HCT116 (cell line): ENCODE results near the gene CPEB1. TPM values are rescaled to one million over a fixed set of nuclear protein-coding genes. Genes with fewer than 3 reads are reported as not detected.

Source experiments
- ATAC-seq: fragments of 200-7000 bp; cut with Tn5 transposase; 2 replicates; pipeline ENCODE4 v1.9.1; 2020; ENCODE audit warnings: mild to moderate bottlenecking, moderate library complexity
- BruUV-seq: library from RNA; stranded (reverse); fragments of 400-500 nt; replicated peaks from 2 replicates; lab custom pipeline; 2021; lab: Mats Ljungman, UMichigan
- CTCF ChIA-PET: fragments of 300-600 bp; sonication (Branson Sonifier 250); formaldehyde crosslinking; loops from one replicate; lab custom pipeline; 2021; ENCODE audit warnings: antibody characterized with exemption; lab: Charles Lee
- POLR2A ChIA-PET: fragments of 300-600, 350-600 bp; sonication (Branson Sonifier 250); formaldehyde crosslinking; loops from one replicate; lab custom pipeline; 2021; ENCODE audit warnings: antibody characterized with exemption; lab: Charles Lee
- RAD21 ChIA-PET, 2 experiments: fragments of 300-600 bp; sonication (Branson Sonifier 250); formaldehyde crosslinking; loops; one replicate each; lab custom pipeline; 2023; ENCODE audit warnings: low total read pairs in 2 of 2; ENCODE audit not compliant: uncharacterized antibody in 2 of 2, unreplicated experiment in 2 of 2, low non-redundant PET in 1 of 2; lab: Charles Lee
- DNase-seq: peaks from one replicate; pipeline ENCODE4 v3.0.0-alpha.2; 2010; ENCODE audit warnings: low read depth, low spot score
- H2AFZ ChIP-seq: fragments of 200-600 bp; shearing (Covaris generic), sonication (generic); 2 replicates; pipeline ENCODE4 v1.6.1; 2017; ENCODE audit warnings: low read depth, mixed run types, mixed read lengths, antibody characterized with exemption, low read length; ENCODE audit not compliant: poor library complexity, severe bottlenecking
- H3K27ac ChIP-seq: 2 replicates; pipeline ENCODE4 v1.5.1; 2012; ENCODE audit warnings: low read depth, low read length
- H3K27me3 ChIP-seq: fragments of 200-600 bp; sonication (generic); 2 replicates; pipeline ENCODE4 v1.6.1; 2016; ENCODE audit warnings: mixed run types, low read length, mixed read lengths; ENCODE audit not compliant: insufficient read depth
- H3K36me3 ChIP-seq, 2 experiments: fragments of 200-500 bp in 1 of 2; fragments of 200-600 bp in 1 of 2; sonication (Bioruptor generic) in 1 of 2; sonication (generic) in 1 of 2; 2 replicates each; pipeline versions ENCODE4 v1.5.1 to v1.6.1; 2014 to 2016; ENCODE audit warnings: low read length in 2 of 2, inconsistent platforms in 1 of 2, mixed read lengths in 1 of 2, mixed run types in 1 of 2; ENCODE audit not compliant: insufficient read depth in 2 of 2, control insufficient read depth in 1 of 2
- H3K4me1 ChIP-seq, 2 experiments: fragments of 200-600 bp in 1 of 2; sonication (generic) in 1 of 2; 2 replicates each; pipeline versions ENCODE4 v1.5.1 to v1.6.1; 2012 to 2017; ENCODE audit warnings: low read length in 2 of 2, inconsistent platforms in 1 of 2, mild to moderate bottlenecking in 1 of 2, mixed read lengths in 1 of 2, mixed run types in 1 of 2, moderate library complexity in 1 of 2; ENCODE audit not compliant: insufficient read depth in 2 of 2, control insufficient read depth in 1 of 2
- H3K4me2 ChIP-seq: fragments of 200-600 bp; sonication (generic); 2 replicates; pipeline ENCODE4 v1.6.1; 2017; ENCODE audit warnings: mixed run types, low read length, mixed read lengths
- H3K4me3 ChIP-seq, 2 experiments: fragments of 200-600 bp in 1 of 2; sonication (generic) in 1 of 2; replicated peaks in 1 of 2; 2 replicates each; pipeline ENCODE4 v1.5.1; 2011 to 2016; ENCODE audit warnings: low read length in 2 of 2, control low read depth in 1 of 2, low read depth in 1 of 2, mild to moderate bottlenecking in 1 of 2, mixed read lengths in 1 of 2, mixed run types in 1 of 2
- H3K79me2 ChIP-seq: fragments of 200-600 bp; sonication (generic); 2 replicates; pipeline ENCODE4 v1.6.1; 2017; ENCODE audit warnings: mild to moderate bottlenecking, mixed run types, low read length, moderate library complexity, mixed read lengths; ENCODE audit not compliant: insufficient read depth
- H3K9ac ChIP-seq: fragments of 200-600 bp; sonication (generic); 2 replicates; pipeline ENCODE4 v1.6.1; 2016; ENCODE audit warnings: low read length, mixed read lengths
- H3K9me2 ChIP-seq: fragments of 200-600 bp; sonication (generic), shearing (Covaris generic); 2 replicates; pipeline ENCODE4 v1.6.1; 2017; ENCODE audit warnings: mixed run types, mild to moderate bottlenecking, moderate library complexity; ENCODE audit not compliant: insufficient read depth
- H3K9me3 ChIP-seq, 2 experiments: fragments of 200-500 bp in 1 of 2; fragments of 200-600 bp in 1 of 2; sonication (Bioruptor generic) in 1 of 2; sonication (generic) in 1 of 2; 2 replicates each; pipeline ENCODE4 v1.6.1; 2014 to 2017; ENCODE audit warnings: low read length in 2 of 2, mixed read lengths in 2 of 2, inconsistent platforms in 1 of 2, low read depth in 1 of 2, mild to moderate bottlenecking in 1 of 2, mixed run types in 1 of 2, moderate library complexity in 1 of 2; ENCODE audit not compliant: control insufficient read depth in 1 of 2, insufficient read depth in 1 of 2
- H4K20me1 ChIP-seq: fragments of 200-600 bp; sonication (generic), shearing (Covaris generic); 2 replicates; pipeline ENCODE4 v1.6.1; 2017; ENCODE audit warnings: mixed run types, mild to moderate bottlenecking, moderate library complexity; ENCODE audit not compliant: insufficient read depth
- ATF3 ChIP-seq: IDR thresholded peaks from 2 replicates; pipeline ENCODE4 v1.6.1; 2012
- CTCF ChIP-seq, 3 experiments: fragments of 200-600 bp in 1 of 3; sonication (generic) in 1 of 3; IDR thresholded peaks in 2 of 3; conservative IDR thresholded peaks in 1 of 3; 2 replicates each; pipeline ENCODE4 v1.5.1; 2012 to 2017; ENCODE audit warnings: low read depth in 2 of 3, low read length in 2 of 3, antibody characterized with exemption in 1 of 3, borderline replicate concordance in 1 of 3, control low read depth in 1 of 3, mild to moderate bottlenecking in 1 of 3, mixed read lengths in 1 of 3, mixed run types in 1 of 3, moderate library complexity in 1 of 3; ENCODE audit not compliant: insufficient read depth in 1 of 3
- EGR1 ChIP-seq: IDR thresholded peaks from 2 replicates; pipeline ENCODE4 v1.6.1; 2012; ENCODE audit warnings: low read depth
- EZH2 ChIP-seq: fragments of 200-600 bp; sonication (generic); IDR thresholded peaks from 2 replicates; pipeline ENCODE4 v1.6.1; 2017; ENCODE audit warnings: antibody characterized with exemption, mixed run types
- EZH2phosphoT487 ChIP-seq: fragments of 200-600 bp; IDR thresholded peaks from 2 replicates; pipeline ENCODE4 v1.6.1; 2018; ENCODE audit warnings: antibody characterized with exemption, borderline replicate concordance
- JUND ChIP-seq: IDR thresholded peaks from 2 replicates; pipeline ENCODE4 v1.6.1; 2012
- POLR2AphosphoS5 ChIP-seq: IDR thresholded peaks from 2 replicates; pipeline ENCODE4 v1.6.1; 2011; ENCODE audit warnings: mild to moderate bottlenecking, low read depth, low read length, moderate library complexity
- RAD21 ChIP-seq: IDR thresholded peaks from 2 replicates; pipeline ENCODE4 v1.6.1; 2012; ENCODE audit warnings: low read depth, mild to moderate bottlenecking
- REST ChIP-seq: IDR thresholded peaks from 2 replicates; pipeline ENCODE4 v1.6.1; 2012; ENCODE audit warnings: low read depth
- SIN3A ChIP-seq: IDR thresholded peaks from 2 replicates; pipeline ENCODE4 v1.6.1; 2012; ENCODE audit warnings: low read depth
- YY1 ChIP-seq: IDR thresholded peaks from 2 replicates; pipeline ENCODE4 v1.6.1; 2011; ENCODE audit warnings: low read length, low read depth, moderate library complexity, mild to moderate bottlenecking; ENCODE audit not compliant: insufficient replicate concordance; ENCODE audit errors: extremely low read depth
- ZFX ChIP-seq: fragments of 450-650 bp; IDR thresholded peaks from 2 replicates; pipeline ENCODE4 v1.6.1; 2017
- ZNF274 ChIP-seq: fragments of 200-500 bp; sonication (Bioruptor generic); IDR thresholded peaks from 2 replicates; pipeline ENCODE4 v1.6.1; 2014; ENCODE audit warnings: mild to moderate bottlenecking, low read depth, low read length, inconsistent platforms
- intact Hi-C: fragments of 100-400 bp; cut with micrococcal nuclease; formaldehyde crosslinking; loops from 2 replicates; pipeline ENCODE4 v1.10.0; 2022
- total RNA-seq: library from RNA; stranded (reverse); gene quantifications from one replicate; pipeline ENCODE4 v1.2.1, GENCODE V29; 2021; ENCODE audit not compliant: unreplicated experiment

The CPEB1 gene
- total RNA-seq, 1 experiment from 2014 or later, result not detected

GRCh38 chr15:82571722-82572222 lies 75.4 kb downstream of the CPEB1 start:
- no peak for TF ChIP-seq CTCF (IDR thresholded peaks at IDR 0.05 in 2 of 3, conservative IDR thresholded peaks at IDR 0.05 in 1 of 3; ENCODE audit: borderline replicate concordance in 1 of 3, insufficient read depth in 1 of 3, low read depth in 2 of 3, low read length in 2 of 3)
- TF ChIP-seq EZH2phosphoT487, result no peak
- no peak for TF ChIP-seq EGR1
- TF ChIP-seq ATF3, result no peak
- TF ChIP-seq REST, result no peak
- no peak for TF ChIP-seq ZNF274
- no peak for TF ChIP-seq JUND
- TF ChIP-seq SIN3A, result no peak
- TF ChIP-seq YY1, result no peak
- TF ChIP-seq EZH2, result no peak
- TF ChIP-seq POLR2AphosphoS5, result no peak
- TF ChIP-seq ZFX, result no peak
- TF ChIP-seq RAD21, result no peak
- no peak overlapping the region for H3K9ac ChIP-seq
- ChIA-PET POLR2A (no interaction called here), CTCF (no interaction called here), RAD21 (no interaction called here)
- no peak overlapping the region for H2AFZ ChIP-seq
- no peaks in the 10 kb centered on the region for H3K9me3 ChIP-seq
- no peak for DNase-seq
- H3K27ac ChIP-seq, result no peak overlapping the region
- intact Hi-C loops, result no loop called here
- no peak overlapping the region for H3K4me3 ChIP-seq
- H3K4me1 ChIP-seq, result no peaks in the 10 kb centered on the region
- H3K36me3 ChIP-seq, result no peaks in the 10 kb centered on the region
- no peak overlapping the region for H3K4me2 ChIP-seq
- no peaks in the 10 kb centered on the region for H3K79me2 ChIP-seq
- no peaks in the 10 kb centered on the region for H4K20me1 ChIP-seq
- peaks cover 10% of the 10 kb centered on the region; the same call in 1 of the 2 replicates for H3K27me3 ChIP-seq
- peak; percentile 42; the same call in 1 of the 2 replicates for ATAC-seq
- no TSS peak for BruUV-seq
- no peaks in the 10 kb centered on the region for H3K9me2 ChIP-seq
